ENCODE data around the gene HPS6.

- TF ChIP-seq, protein P1, sequence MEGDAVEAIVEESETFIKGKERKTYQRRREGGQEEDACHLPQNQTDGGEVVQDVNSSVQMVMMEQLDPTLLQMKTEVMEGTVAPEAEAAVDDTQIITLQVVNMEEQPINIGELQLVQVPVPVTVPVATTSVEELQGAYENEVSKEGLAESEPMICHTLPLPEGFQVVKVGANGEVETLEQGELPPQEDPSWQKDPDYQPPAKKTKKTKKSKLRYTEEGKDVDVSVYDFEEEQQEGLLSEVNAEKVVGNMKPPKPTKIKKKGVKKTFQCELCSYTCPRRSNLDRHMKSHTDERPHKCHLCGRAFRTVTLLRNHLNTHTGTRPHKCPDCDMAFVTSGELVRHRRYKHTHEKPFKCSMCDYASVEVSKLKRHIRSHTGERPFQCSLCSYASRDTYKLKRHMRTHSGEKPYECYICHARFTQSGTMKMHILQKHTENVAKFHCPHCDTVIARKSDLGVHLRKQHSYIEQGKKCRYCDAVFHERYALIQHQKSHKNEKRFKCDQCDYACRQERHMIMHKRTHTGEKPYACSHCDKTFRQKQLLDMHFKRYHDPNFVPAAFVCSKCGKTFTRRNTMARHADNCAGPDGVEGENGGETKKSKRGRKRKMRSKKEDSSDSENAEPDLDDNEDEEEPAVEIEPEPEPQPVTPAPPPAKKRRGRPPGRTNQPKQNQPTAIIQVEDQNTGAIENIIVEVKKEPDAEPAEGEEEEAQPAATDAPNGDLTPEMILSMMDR (IDR thresholded peaks at IDR 0.05) = no peak
- TF ChIP-seq POLR2A (IDR thresholded peaks at IDR 0.05) (no peak), EP300 (IDR thresholded peaks at IDR 0.05) (no peak), POLR2AphosphoS5 (IDR thresholded peaks at IDR 0.05) (no peak)
These were observed 26.7 kb upstream of the HPS6 start for GRCh38 chr10:102038410-102038809.
